Measurements from ENCODE around the gene GTPBP6.
"Not testable (repeated sequence)": the region's sequence is repeated elsewhere in the genome, so short reads cannot be mapped to it uniquely, and the experiment has no call there.

Gene GTPBP6

DNA sequence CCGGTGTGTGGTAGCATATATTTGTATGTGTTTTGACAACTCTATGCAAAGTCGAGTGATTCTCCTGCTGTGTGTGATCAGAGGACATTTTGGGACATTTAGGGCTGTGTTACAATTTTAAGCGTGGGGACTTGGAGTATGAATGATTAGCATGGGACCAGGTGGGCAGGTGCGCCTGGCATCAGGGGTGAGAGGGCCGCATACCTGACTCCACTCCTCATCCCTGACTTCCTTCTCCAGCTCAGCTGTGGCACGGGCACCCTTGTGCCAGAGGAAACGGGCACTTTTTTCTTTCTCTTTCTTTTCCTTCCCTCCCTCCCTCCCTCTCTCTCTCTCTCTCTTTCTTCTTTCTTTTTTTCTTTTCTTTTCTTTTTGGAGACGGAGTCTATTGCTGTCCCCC lies 53.1 kb downstream of the GTPBP6 start:
- no peak for DNase-seq (ENCODE audit: extremely low read depth, insufficient read length)
- TF ChIP-seq, protein P1, sequence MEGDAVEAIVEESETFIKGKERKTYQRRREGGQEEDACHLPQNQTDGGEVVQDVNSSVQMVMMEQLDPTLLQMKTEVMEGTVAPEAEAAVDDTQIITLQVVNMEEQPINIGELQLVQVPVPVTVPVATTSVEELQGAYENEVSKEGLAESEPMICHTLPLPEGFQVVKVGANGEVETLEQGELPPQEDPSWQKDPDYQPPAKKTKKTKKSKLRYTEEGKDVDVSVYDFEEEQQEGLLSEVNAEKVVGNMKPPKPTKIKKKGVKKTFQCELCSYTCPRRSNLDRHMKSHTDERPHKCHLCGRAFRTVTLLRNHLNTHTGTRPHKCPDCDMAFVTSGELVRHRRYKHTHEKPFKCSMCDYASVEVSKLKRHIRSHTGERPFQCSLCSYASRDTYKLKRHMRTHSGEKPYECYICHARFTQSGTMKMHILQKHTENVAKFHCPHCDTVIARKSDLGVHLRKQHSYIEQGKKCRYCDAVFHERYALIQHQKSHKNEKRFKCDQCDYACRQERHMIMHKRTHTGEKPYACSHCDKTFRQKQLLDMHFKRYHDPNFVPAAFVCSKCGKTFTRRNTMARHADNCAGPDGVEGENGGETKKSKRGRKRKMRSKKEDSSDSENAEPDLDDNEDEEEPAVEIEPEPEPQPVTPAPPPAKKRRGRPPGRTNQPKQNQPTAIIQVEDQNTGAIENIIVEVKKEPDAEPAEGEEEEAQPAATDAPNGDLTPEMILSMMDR (IDR thresholded peaks at IDR 0.05; ENCODE audit: insufficient read depth, low read length, poor library complexity, severe bottlenecking) = no peak
- no peaks in the 10 kb centered on the region for H3K27me3 ChIP-seq (replicated peaks; ENCODE audit: control insufficient read depth, insufficient read depth, low read length)
- H3K4me3 ChIP-seq (replicated peaks; ENCODE audit: low read depth, low read length) = no peak overlapping the region
- H3K36me3 ChIP-seq (ENCODE audit: control insufficient read depth, insufficient read depth, low read length) = no peaks in the 10 kb centered on the region

DNA sequence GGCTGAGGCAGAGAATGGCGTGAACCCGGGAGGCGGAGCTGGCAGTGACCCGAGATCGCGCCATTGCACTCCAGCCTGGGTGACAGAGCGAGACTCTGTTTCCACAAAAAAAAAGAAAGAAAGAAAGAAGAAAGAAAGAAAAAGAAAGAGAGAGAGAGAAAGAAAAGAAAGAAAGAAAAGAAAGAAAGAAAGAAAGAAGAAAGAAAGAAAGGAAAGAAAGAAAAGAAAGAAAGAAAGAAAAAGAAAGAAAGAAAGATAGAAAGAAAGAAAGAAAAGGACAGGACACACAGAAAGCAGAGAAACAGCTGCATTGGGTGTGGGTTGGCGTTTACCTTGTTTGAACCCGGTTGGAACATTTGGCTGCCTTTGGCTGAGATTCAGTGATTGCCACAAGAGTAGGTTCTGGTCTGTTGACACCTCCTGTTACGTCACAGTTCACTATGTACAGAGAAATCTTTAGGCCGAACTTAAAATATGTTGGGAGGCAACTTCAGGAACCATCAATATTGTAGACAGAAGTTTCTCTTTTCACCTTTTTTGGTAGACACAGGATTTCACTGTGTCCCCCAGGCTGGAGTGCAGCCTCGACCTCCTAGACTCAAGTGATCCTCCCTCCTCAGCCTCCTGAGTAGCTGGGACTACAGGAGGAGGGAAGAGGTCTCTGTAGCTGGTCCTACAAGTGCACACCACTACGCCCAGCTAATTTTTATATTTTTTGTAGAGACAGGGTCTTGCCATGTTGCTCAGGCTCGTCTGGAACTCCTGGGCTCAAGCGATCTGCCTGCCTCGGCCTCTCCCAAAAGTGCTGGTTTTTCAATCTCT lies 53.8 kb downstream of the GTPBP6 start:
- Histone ChIP-seq H3K4me3 (replicated peaks; ENCODE audit: low read depth, low read length) (no peak overlapping the region), H3K27me3 (replicated peaks; ENCODE audit: control insufficient read depth, insufficient read depth, low read length) (no peaks in the 10 kb centered on the region), H3K36me3 (ENCODE audit: control insufficient read depth, insufficient read depth, low read length) (no peaks in the 10 kb centered on the region)
- no peak for DNase-seq (ENCODE audit: extremely low read depth, insufficient read length)
- TF ChIP-seq, protein P1 (IDR thresholded peaks at IDR 0.05; ENCODE audit: insufficient read depth, low read length, poor library complexity, severe bottlenecking) = no peak

- not testable (repeated sequence) for DNase-seq (ENCODE audit: extremely low read depth, insufficient read length)
Measured at GRCh38 chrX:264006-264405, 54.6 kb downstream of the GTPBP6 start.

DNA sequence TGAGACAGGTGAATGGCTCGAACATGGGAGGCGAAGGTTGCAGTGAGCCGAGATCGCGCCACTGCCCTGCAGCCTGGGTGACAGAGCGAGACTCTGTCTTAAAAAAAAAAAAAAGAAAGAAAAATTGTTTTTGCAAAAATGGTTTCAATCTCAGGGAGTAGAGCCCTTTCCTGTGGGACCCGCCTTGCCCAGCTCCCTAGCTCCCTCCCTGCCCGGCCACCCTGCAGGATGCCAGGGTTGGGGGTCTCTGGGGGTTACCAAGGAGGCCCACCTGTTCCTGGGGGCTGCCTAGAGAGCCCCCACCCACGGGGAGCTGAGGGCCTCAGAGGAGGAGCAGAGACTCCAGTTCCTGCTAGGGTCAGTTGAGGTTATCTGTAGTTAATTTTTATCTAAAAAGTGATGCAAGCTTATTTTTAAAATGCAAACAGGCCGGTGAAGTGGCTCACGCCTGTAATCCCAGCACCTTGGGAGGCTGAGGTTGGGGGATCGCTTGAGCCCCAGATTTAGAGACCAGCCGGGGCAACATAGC lies 56.2 kb downstream of the GTPBP6 start:
- TF ChIP-seq, protein P1 (IDR thresholded peaks at IDR 0.05; ENCODE audit: insufficient read depth, low read length, poor library complexity, severe bottlenecking) = no peak
- no peak overlapping the region for H3K4me3 ChIP-seq (replicated peaks; ENCODE audit: low read depth, low read length)
- H3K36me3 ChIP-seq (ENCODE audit: control insufficient read depth, insufficient read depth, low read length) = no peaks in the 10 kb centered on the region
- H3K27me3 ChIP-seq (replicated peaks; ENCODE audit: control insufficient read depth, insufficient read depth, low read length) = no peaks in the 10 kb centered on the region
- no peak for DNase-seq (ENCODE audit: extremely low read depth, insufficient read length)

More at GRCh38 chrX:264006-264405, 54.6 kb downstream of the GTPBP6 start:
- not testable (repeated sequence) for H3K27me3 ChIP-seq (replicated peaks; ENCODE audit: control insufficient read depth, insufficient read depth, low read length); H3K36me3 ChIP-seq (ENCODE audit: control insufficient read depth, insufficient read depth, low read length); H3K4me3 ChIP-seq (replicated peaks; ENCODE audit: low read depth, low read length)

DNA sequence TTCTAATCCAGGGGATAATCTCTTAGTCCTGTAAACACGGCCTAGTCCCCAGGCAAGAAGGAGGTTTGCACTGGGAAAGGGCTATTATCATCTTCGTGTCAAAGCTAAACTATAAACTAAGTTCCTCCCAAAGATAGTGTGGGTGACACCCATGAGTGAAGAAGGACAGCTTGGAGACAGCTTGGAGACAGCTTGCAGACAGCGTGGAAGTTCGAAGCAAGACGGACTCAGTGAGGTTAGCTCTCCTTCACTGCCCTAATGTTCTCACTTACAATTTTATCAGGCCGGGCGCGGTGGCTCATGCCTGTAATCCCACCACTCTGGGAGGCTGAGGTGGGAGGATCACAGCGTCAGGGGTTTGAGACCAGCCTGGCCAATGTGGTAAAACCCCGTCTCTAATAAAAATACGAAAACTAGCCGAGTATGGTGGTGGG lies 56.7 kb downstream of the GTPBP6 start:
- Histone ChIP-seq H3K27me3 (replicated peaks; ENCODE audit: control insufficient read depth, insufficient read depth, low read length) (no peaks in the 10 kb centered on the region), H3K4me3 (replicated peaks; ENCODE audit: low read depth, low read length) (no peak overlapping the region), H3K36me3 (ENCODE audit: control insufficient read depth, insufficient read depth, low read length) (no peaks in the 10 kb centered on the region)
- TF ChIP-seq, protein P1 (IDR thresholded peaks at IDR 0.05; ENCODE audit: insufficient read depth, low read length, poor library complexity, severe bottlenecking) = no peak
- no peak for DNase-seq (ENCODE audit: extremely low read depth, insufficient read length)

DNA sequence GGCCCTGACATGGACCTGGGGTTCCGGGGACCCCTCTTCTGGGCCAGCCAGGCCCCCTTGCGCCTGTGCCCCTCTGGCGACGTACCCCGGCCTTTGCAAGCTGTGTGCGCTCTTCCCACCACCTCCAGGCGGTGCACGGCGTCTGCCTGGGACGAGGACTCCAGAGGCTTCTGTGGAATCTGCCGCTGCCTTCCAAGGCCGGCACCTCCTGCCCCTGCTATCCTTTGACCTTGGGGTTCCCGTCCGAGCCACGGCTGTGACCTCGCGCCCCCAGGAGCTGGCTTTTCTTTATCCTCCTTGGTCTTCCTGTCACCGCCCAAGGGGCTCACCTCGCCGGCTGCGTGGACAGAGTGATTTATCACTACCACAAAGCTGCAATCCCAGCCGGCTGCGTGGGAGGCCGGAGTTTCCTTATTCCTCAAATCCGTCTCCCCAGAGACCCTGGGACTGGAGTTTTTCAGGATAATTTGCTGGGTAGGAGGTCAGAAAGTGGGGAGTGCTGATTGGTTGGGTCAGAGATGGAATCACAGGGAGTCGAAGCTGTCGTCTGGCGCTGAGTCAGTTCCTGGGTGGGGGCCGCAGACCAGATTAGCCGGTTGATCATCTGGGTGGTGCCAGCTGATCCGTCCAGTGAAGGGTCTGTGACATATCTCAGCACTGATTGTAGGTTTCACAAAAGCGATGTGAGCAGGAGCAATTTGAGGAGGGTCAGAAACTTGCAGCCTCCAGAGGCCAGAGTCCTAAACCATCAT lies 57.3 kb downstream of the GTPBP6 start:
- H3K36me3 ChIP-seq (ENCODE audit: control insufficient read depth, insufficient read depth, low read length) = no peaks in the 10 kb centered on the region
- no peaks in the 10 kb centered on the region for H3K27me3 ChIP-seq (replicated peaks; ENCODE audit: control insufficient read depth, insufficient read depth, low read length)
- no peak overlapping the region for H3K4me3 ChIP-seq (replicated peaks; ENCODE audit: low read depth, low read length)
- no peak for DNase-seq (ENCODE audit: extremely low read depth, insufficient read length)
- TF ChIP-seq, protein P1 (IDR thresholded peaks at IDR 0.05; ENCODE audit: insufficient read depth, low read length, poor library complexity, severe bottlenecking) = no peak
